Small intestine (tissue), 7 donors: Measurements from ENCODE around the gene OPCML. TPM values are rescaled to one million over a fixed set of nuclear protein-coding genes. Genes with fewer than 3 reads are reported as not detected.
A peak's percentile ranks its signal among the peaks of the same experiment; 100 is the strongest.

Experiments used
- DNase-seq, 2 donors: peaks; one replicate each; pipeline versions ENCODE4 v3.0.0 to v3.0.0-alpha.2; 2013
- FAIRE-seq: peaks from 2 replicates; lab custom pipeline; 2012; peaks lifted over from hg19 to GRCh38; lab: Jason Lieb, UNC
- H3K27ac ChIP-seq, 3 donors: one replicate each; pipeline ENCODE4 v1.5.1; 2013; ENCODE audit warnings: low read length in 2 of 3, mild to moderate bottlenecking in 2 of 3, control low read depth in 1 of 3, inconsistent platforms in 1 of 3, low read depth in 1 of 3, moderate library complexity in 1 of 3
- H3K27me3 ChIP-seq, 3 donors: one replicate each; pipeline ENCODE4 v1.6.1; 2013; ENCODE audit warnings: low read length in 3 of 3, inconsistent platforms in 1 of 3; ENCODE audit not compliant: control insufficient read depth in 3 of 3, insufficient read depth in 3 of 3
- H3K36me3 ChIP-seq, 3 donors: one replicate each; pipeline ENCODE4 v1.6.1; 2013; ENCODE audit warnings: low read length in 3 of 3, inconsistent platforms in 1 of 3, low read depth in 1 of 3, mild to moderate bottlenecking in 1 of 3, moderate library complexity in 1 of 3; ENCODE audit not compliant: control insufficient read depth in 3 of 3, insufficient read depth in 2 of 3
- H3K4me1 ChIP-seq, 3 donors: one replicate each; pipeline ENCODE4 v1.6.1; 2013; ENCODE audit warnings: low read length in 2 of 3, inconsistent platforms in 1 of 3, low read depth in 1 of 3, mild to moderate bottlenecking in 1 of 3, moderate library complexity in 1 of 3; ENCODE audit not compliant: control insufficient read depth in 3 of 3, insufficient read depth in 2 of 3
- H3K4me3 ChIP-seq, 3 donors: one replicate each; pipeline ENCODE4 v1.5.1; 2013; ENCODE audit warnings: low read length in 3 of 3, control low read depth in 1 of 3, inconsistent platforms in 1 of 3, low read depth in 1 of 3, mild to moderate bottlenecking in 1 of 3, moderate library complexity in 1 of 3
- H3K9me3 ChIP-seq, 2 donors: one replicate each; pipeline ENCODE4 v1.6.1; 2013; ENCODE audit warnings: low read depth in 1 of 2, low read length in 1 of 2; ENCODE audit not compliant: control insufficient read depth in 2 of 2, insufficient read depth in 1 of 2
- WGBS, 3 donors: extraction: QIAGEN DNeasy Blood & Tissue Kit; methylation state at CpG; one replicate each; pipeline ENCODE4 v1.1.7; 2013; 5-methylcytosine and 5-hydroxymethylcytosine counted together
- polyA plus RNA-seq, 4 donors: library from polyadenylated mRNA; stranded (reverse) in 3 of 4; unstranded in 1 of 4; fragments of 200-250 nt in 3 of 4; fragments of 120-200 nt in 1 of 4; gene quantifications; one replicate each; pipeline versions ENCODE4 v1.2.1 to v1.2.3, GENCODE V29; 2013
- donor health status: healthy with polysubstance abuse.
- donor health status: control.
- donor health status: control.
- donor health status: Bipolar disorder and iron deficiency.
- donor health status: healthy.

OPCML gene
- polyA plus RNA-seq, 4 donors, result 0.16 to 2.0 TPM; not detected in 2

- Histone ChIP-seq H3K4me1 (peaks cover 0 to 5% (median 0%) of the 10 kb centered on the region in 3 donors), H3K27me3 (peaks cover 0 to 8% (median 0%) of the 10 kb centered on the region in 3 donors), H3K36me3 (no peaks in the 10 kb centered on the region), H3K9me3 (no peaks in the 10 kb centered on the region), H3K4me3 (no peak overlapping the region), H3K27ac (no peak overlapping the region)
- FAIRE-seq (no peak), DNase-seq (no peak)
- 59 to 64% (median 62%) methylated on average over 2 of the region's 2 CpGs for WGBS, 3 donors
These were observed 395.0 kb downstream of the OPCML start for GRCh38 chr11:133137270-133137669.

- Histone ChIP-seq H3K4me1 (peaks cover 0 to 5% (median 0%) of the 10 kb centered on the region in 3 donors), H3K36me3 (no peaks in the 10 kb centered on the region), H3K27me3 (peaks cover 0 to 8% (median 0%) of the 10 kb centered on the region in 3 donors), H3K4me3 (no peak overlapping the region), H3K27ac (no peak overlapping the region), H3K9me3 (no peaks in the 10 kb centered on the region)
- DNase-seq (no peak), FAIRE-seq (no peak)
- 65 to 82% (median 75%) methylated on average over 4 of the region's 4 CpGs for WGBS, 3 donors
These were observed 395.9 kb downstream of the OPCML start for GRCh38 chr11:133136376-133136775.

GRCh38 chr11:133134314-133135173 is 397.8 kb downstream of the OPCML start:
- peaks cover 0 to 5% (median 0%) of the 10 kb centered on the region in 3 donors for H3K4me1 ChIP-seq
- H3K4me3 ChIP-seq, result no peak overlapping the region
- no peaks in the 10 kb centered on the region for H3K9me3 ChIP-seq
- 10 to 21% (median 15%) methylated on average over 11 of the region's 11 CpGs for WGBS, 3 donors
- peaks cover 0 to 6% (median 2%) of the 10 kb centered on the region in 3 donors for H3K27me3 ChIP-seq
- DNase-seq, result peak; percentile 76 to 87
- FAIRE-seq, result no peak
- H3K27ac ChIP-seq, result no peak overlapping the region
- no peaks in the 10 kb centered on the region for H3K36me3 ChIP-seq

GRCh38 chr11:133133606-133134005 is 398.7 kb downstream of the OPCML start:
- DNase-seq, result no peak
- H3K27me3 ChIP-seq, result peaks cover 0 to 6% (median 2%) of the 10 kb centered on the region in 3 donors
- no peak overlapping the region for H3K27ac ChIP-seq
- H3K9me3 ChIP-seq, result no peaks in the 10 kb centered on the region
- WGBS, 3 donors, result 53 to 72% (median 67%) methylated on average over 4 of the region's 4 CpGs
- no peak for FAIRE-seq
- no peak overlapping the region for H3K4me3 ChIP-seq
- no peaks in the 10 kb centered on the region for H3K36me3 ChIP-seq
- H3K4me1 ChIP-seq, result peaks cover 0 to 5% (median 0%) of the 10 kb centered on the region in 3 donors

GRCh38 chr11:133133050-133133449 is 399.3 kb downstream of the OPCML start:
- Histone ChIP-seq H3K27ac (no peak overlapping the region), H3K4me3 (no peak overlapping the region), H3K36me3 (no peaks in the 10 kb centered on the region), H3K4me1 (peaks cover 0 to 5% (median 0%) of the 10 kb centered on the region in 3 donors), H3K27me3 (peaks cover 0 to 6% (median 2%) of the 10 kb centered on the region in 3 donors), H3K9me3 (no peaks in the 10 kb centered on the region)
- peak in 1 of 2 donors; percentile 10 for DNase-seq
- 52 to 73% (median 71%) methylated on average over 3 of the region's 3 CpGs for WGBS, 3 donors
- FAIRE-seq, result no peak

- 73 to 83% (median 81%) methylated on average over 7 of the region's 7 CpGs for WGBS, 3 donors
- H3K27me3 ChIP-seq, result peaks cover 0 to 2% (median 0%) of the 10 kb centered on the region in 3 donors
- H3K27ac ChIP-seq, result no peak overlapping the region
- H3K4me3 ChIP-seq, result no peak overlapping the region
- no peaks in the 10 kb centered on the region for H3K9me3 ChIP-seq
- no peaks in the 10 kb centered on the region for H3K36me3 ChIP-seq
- no peak for DNase-seq
- no peaks in the 10 kb centered on the region for H3K4me1 ChIP-seq
- no peak for FAIRE-seq
These were observed 404.6 kb downstream of the OPCML start for GRCh38 chr11:133127741-133128140.

GRCh38 chr11:133123796-133124195 is 408.5 kb downstream of the OPCML start:
- Histone ChIP-seq H3K27ac (no peak overlapping the region), H3K4me1 (no peaks in the 10 kb centered on the region), H3K4me3 (no peak overlapping the region), H3K27me3 (peaks cover 0 to 1% (median 0%) of the 10 kb centered on the region in 3 donors), H3K36me3 (no peaks in the 10 kb centered on the region), H3K9me3 (no peaks in the 10 kb centered on the region)
- WGBS, 3 donors, result 35 to 62% (median 40%) methylated on average over 4 of the region's 4 CpGs
- DNase-seq, result no peak
- no peak for FAIRE-seq

- no peak for DNase-seq
- Histone ChIP-seq H3K4me1 (no peaks in the 10 kb centered on the region), H3K27ac (no peak overlapping the region), H3K27me3 (peaks cover 0 to 1% (median 0%) of the 10 kb centered on the region in 3 donors), H3K9me3 (no peaks in the 10 kb centered on the region), H3K4me3 (no peak overlapping the region), H3K36me3 (no peaks in the 10 kb centered on the region)
- no peak for FAIRE-seq
- 58 to 82% (median 69%) methylated on average over 7 of the region's 7 CpGs for WGBS, 3 donors
These were observed 408.9 kb downstream of the OPCML start for GRCh38 chr11:133123366-133123765.
